HUES48 (cell line): ENCODE results near the gene STARD3.

Experiments
- H3K27ac ChIP-seq: one replicate; pipeline ENCODE4 v1.7.0; 2013; ENCODE audit warnings: low read depth, low read length, inconsistent platforms
- H3K27me3 ChIP-seq: 2 replicates; pipeline ENCODE4 v1.6.1; 2013; ENCODE audit warnings: mild to moderate bottlenecking, low read length; ENCODE audit not compliant: control insufficient read depth, insufficient read depth
- H3K36me3 ChIP-seq: 2 replicates; pipeline ENCODE4 v1.6.1; 2013; ENCODE audit warnings: low read length; ENCODE audit not compliant: control insufficient read depth, insufficient read depth
- H3K4me1 ChIP-seq: 2 replicates; pipeline ENCODE4 v1.6.1; 2013; ENCODE audit warnings: mild to moderate bottlenecking, low read length; ENCODE audit not compliant: control insufficient read depth, insufficient read depth
- H3K4me3 ChIP-seq: 2 replicates; pipeline ENCODE4 v1.5.1; 2013; ENCODE audit warnings: mild to moderate bottlenecking, low read depth, low read length
- H3K9ac ChIP-seq: 2 replicates; pipeline ENCODE4 v1.6.1; 2013; ENCODE audit warnings: mild to moderate bottlenecking, low read depth, low read length, moderate library complexity
- H3K9me3 ChIP-seq: 2 replicates; pipeline ENCODE4 v1.6.1; 2013; ENCODE audit warnings: low read length; ENCODE audit not compliant: control insufficient read depth, insufficient read depth

The STARD3 gene

DNA sequence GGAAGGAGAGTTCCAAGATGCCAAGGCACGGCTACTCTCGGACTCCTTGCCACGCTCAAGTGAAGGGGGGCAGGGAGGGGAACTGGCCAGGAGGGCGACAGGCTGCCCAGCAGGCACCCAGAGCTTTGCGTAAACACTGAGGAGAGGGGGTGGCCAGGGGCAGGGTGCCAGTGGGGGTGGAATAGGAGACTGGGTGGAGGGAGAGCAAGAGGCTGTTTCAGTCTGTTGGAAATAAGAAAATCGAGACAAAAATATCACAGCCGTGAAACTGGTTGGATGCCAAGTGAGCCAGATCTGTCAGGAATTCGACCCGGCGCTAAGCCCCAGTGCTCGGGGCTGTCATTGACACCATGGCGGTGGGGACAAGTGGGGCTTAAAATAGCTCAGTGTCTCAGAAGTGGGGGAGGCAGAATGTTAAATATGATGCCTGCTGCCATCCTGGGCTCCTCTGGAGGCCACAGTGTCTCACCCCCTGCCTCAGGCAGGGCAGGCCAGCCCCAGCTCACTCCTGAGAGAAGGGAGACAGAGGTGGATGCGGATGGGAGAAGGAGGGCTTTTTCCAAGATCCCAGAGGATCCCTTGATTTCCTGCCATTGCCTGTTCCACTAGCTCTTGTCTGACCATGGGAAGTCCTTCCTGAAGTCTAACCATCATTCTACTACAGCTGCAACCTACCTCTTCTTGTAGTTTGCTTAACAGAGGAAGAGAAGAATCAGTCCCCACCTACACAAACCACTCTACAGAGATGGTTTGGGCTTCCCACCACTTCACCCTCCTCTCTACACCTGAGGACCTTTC is 40.8 kb downstream of the STARD3 start:
- H3K27me3 ChIP-seq = no peaks in the 10 kb centered on the region
- H3K9me3 ChIP-seq = no peaks in the 10 kb centered on the region
- H3K36me3 ChIP-seq = peaks cover 32% of the 10 kb centered on the region
- H3K4me1 ChIP-seq = 0 out of 2 replicates have a peak, but pooled peaks cover 10% of the 10 kb centered on the region
- H3K9ac ChIP-seq = no peak overlapping the region
- H3K27ac ChIP-seq = no peak overlapping the region
- H3K4me3 ChIP-seq = no peak overlapping the region

DNA sequence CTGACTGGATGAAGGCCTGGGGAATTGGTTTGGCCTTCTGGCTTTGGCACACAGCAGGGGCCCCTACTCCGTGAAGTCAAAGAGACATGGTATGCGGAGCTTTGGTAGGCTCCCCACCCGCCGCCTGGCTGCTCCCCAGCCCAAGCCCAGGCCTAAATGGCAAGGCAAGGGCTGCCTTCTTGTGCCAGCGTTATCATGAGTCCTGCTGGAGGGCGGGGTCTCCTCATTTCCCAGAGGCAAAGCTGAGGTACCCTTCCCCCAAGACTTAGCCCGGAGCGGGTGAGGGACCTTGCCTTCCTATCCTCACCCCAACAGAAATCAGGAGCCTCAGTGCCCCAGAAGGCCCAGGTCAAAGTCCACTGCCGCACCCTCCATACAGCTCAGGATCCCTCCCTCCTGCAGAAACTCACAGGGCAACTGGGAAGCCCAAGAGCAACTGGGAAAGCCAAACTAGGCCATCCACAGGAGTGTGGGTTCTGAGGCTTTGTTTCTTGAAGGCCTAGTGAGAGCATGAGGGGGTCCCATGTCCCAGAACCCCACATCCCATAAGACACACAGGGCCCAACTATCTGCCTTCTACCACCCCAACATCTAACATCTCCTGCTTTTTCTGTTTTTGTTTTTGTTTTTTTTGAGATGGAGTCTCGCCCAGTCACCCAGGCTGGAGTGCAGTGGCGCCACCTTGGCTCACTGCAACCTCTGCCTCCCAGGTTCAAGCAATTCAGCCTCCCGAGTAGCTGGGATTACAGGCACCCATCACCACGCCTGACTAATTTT is 41.6 kb downstream of the STARD3 start:
- Histone ChIP-seq H3K9ac (no peak overlapping the region), H3K4me1 (0 out of 2 replicates have a peak, but pooled peaks cover 10% of the 10 kb centered on the region), H3K27ac (no peak overlapping the region), H3K27me3 (no peaks in the 10 kb centered on the region), H3K4me3 (no peak overlapping the region), H3K36me3 (peaks cover 38% of the 10 kb centered on the region), H3K9me3 (no peaks in the 10 kb centered on the region)

DNA sequence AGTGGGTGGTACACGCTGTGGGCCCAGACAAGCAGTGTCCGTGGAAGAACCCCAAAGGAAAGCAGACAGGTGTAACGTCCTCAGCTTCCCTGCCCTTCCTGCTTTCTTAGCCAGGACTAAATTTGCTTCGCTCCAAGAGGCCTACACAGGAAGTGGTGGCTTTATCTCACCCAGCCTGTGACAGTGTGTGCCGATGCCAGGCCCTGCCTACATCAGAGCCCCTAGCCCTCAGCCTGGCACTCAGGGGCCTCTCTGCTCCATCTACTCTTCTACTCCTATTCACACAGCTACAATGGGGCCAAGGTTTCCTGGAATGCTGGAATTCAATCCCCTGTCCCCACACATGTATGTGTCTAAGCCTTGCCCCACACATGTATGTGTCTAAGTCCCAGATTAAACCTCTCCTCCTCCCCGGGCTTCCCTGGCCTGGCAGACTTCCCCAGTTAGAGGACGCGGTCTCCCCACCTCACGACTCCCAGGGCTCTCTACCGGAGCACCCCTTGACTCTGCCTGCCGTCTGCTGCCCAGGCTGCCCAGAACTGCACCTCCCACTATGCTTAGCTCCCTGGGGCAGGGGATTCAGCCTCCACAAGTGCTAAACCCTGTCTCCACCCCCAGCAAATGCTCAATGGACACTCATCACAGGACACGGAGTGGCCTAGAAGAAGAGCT is 42.7 kb downstream of the STARD3 start:
- Histone ChIP-seq H3K4me1 (0 out of 2 replicates have a peak, but pooled peaks cover 10% of the 10 kb centered on the region), H3K9ac (no peak overlapping the region), H3K27me3 (no peaks in the 10 kb centered on the region), H3K36me3 (peaks cover 45% of the 10 kb centered on the region), H3K9me3 (no peaks in the 10 kb centered on the region), H3K27ac (no peak overlapping the region), H3K4me3 (no peak overlapping the region)

DNA sequence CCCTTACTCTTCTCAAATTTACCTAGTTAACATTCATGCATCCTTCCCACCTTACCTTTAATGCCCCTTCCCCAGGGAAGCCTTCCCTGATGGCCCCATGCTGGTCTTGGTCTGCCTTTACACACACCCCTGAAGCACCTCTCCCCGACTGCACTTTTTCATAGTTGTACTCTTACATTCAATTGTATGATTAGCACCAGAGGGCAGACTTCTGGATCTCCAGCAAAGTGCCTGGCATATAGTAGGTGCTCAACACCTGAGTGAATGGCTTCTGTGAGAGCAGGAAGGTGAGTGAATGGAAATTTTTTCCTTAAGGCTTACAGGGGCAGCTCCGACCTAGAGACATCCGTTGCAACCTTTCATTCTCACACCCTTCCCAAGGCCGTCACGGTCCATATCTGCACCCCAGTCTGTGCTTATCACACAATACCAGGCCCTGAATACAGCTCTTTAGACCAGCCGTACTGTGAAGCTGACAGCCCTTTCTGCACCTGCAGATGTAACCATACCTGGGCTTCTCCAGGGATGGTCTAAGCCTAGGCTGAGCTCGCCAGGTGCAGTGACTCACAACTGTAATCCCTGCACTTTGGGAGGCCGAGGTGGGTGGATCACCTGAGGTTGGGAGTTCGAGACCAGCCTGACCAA is 46.5 kb downstream of the STARD3 start:
- Histone ChIP-seq H3K4me3 (no peak overlapping the region), H3K9ac (no peak overlapping the region), H3K27ac (no peak overlapping the region), H3K36me3 (peaks cover 36% of the 10 kb centered on the region), H3K27me3 (no peaks in the 10 kb centered on the region), H3K4me1 (peaks cover 11% of the 10 kb centered on the region), H3K9me3 (no peaks in the 10 kb centered on the region)

DNA sequence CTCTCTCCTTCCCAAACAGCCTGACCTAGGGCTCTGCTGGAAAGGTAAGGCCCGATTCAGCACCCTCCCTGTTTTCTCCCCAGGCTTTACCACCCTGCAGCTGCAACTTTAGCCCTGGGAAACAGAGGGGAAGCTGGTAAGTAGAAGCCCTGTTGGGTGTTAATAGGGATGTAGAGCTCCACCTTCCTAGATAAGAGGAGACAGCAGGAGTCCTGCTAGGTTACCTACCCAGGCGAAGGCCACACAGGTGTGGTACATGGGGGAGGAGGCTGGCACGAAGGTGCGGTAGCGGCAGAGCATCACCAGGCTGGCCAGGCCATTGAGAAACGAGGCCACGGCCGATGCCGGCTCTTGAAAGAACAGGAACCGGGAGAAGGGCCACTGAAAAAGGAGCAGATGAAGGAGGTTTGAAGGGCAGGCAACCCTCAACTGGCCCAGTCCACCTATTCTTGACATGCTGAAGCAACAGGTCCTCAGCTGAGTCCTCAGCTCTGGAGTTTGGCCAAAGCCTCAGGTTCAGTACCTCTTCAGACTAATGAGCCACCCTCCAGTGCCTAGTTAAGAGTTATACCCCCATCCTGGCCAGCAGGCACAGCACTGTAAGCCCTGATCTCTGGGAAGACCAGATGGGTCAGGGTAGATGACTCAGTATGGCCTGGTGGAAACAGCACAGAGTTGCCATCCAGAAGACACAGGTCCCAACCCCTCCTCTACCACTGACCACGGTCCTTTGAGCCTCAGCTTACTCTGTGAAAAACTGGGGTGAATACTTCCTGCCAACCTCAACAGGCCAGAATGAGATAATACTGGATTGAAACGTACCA is 47.6 kb downstream of the STARD3 start:
- no peaks in the 10 kb centered on the region for H3K27me3 ChIP-seq
- peaks cover 17% of the 10 kb centered on the region for H3K4me1 ChIP-seq
- no peaks in the 10 kb centered on the region for H3K9me3 ChIP-seq
- no peak overlapping the region for H3K9ac ChIP-seq
- no peak overlapping the region for H3K4me3 ChIP-seq
- H3K36me3 ChIP-seq = peaks cover 33% of the 10 kb centered on the region
- no peak overlapping the region for H3K27ac ChIP-seq

- peak overlapping the region; percentile 92 for H3K4me3 ChIP-seq
- peaks cover 31% of the 10 kb centered on the region for H3K4me1 ChIP-seq
- H3K9me3 ChIP-seq = no peaks in the 10 kb centered on the region
- no peaks in the 10 kb centered on the region for H3K27me3 ChIP-seq
- peak overlapping the region; percentile 100 for H3K27ac ChIP-seq
- peaks cover 21% of the 10 kb centered on the region for H3K36me3 ChIP-seq
- H3K9ac ChIP-seq = no peak overlapping the region
These were observed 50.2 kb downstream of the STARD3 start for GRCh38 chr17:39687101-39687545.

GRCh38 chr17:39687546-39688474 is 50.9 kb downstream of the STARD3 start, which contains the start of gene PGAP3:
TSS of gene PGAP3 (minus strand) at chr17:39688057. CDS start at chr17:39688014, 43 bp downstream.
- Histone ChIP-seq H3K9me3 (no peaks in the 10 kb centered on the region), H3K4me1 (peaks cover 31% of the 10 kb centered on the region), H3K9ac (peak within 1 kb of the TSS; percentile 81), H3K27me3 (no peaks in the 10 kb centered on the region), H3K4me3 (peak within 1 kb of the TSS; percentile 92), H3K36me3 (peaks cover 21% of the 10 kb centered on the region), H3K27ac (peak within 1 kb of the TSS; percentile 100)

DNA sequence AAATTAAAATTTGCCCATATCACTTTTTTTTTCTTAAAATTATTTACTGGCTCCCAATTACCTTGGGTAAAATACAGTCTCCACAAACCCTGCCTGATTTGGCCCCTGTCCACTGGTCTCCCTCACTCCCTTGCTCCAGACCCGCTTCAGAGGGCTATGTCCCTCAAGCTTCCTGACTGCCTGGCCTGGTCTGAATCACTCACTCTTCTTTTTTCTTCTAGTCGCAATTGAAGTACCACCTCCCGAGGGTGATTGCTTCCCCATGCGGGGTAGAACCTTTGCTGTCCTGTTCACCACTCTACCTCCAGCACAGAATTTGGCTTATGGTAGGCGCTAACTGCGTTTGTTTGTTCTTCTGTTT is 51.5 kb downstream of the STARD3 start:
- Histone ChIP-seq H3K9me3 (no peaks in the 10 kb centered on the region), H3K27me3 (no peaks in the 10 kb centered on the region), H3K27ac (peak overlapping the region; percentile 100), H3K4me3 (peak overlapping the region; percentile 92), H3K9ac (peak overlapping the region; percentile 81), H3K36me3 (peaks cover 16% of the 10 kb centered on the region), H3K4me1 (peaks cover 31% of the 10 kb centered on the region)

DNA sequence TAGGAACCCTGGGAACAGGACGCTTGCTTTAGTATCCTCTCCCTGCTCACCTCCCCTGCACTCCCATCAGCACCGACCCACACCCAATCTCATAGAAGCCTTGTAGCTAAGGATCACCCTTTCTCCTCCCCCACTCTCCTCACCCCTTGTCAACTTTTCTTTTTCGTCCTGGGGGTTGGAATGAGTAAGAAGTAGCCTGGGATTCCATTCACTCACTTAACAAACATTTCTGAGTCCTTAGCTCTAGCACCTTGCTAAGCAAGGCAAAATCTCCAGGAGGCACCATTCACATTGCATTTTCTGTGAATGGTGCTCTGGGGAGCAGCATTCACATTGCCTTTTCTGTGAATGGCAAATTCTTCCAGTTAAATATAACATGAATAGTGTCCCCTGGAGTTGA is 52.0 kb downstream of the STARD3 start:
- Histone ChIP-seq H3K9me3 (no peaks in the 10 kb centered on the region), H3K27me3 (no peaks in the 10 kb centered on the region), H3K36me3 (peaks cover 14% of the 10 kb centered on the region), H3K4me3 (peak overlapping the region; percentile 92), H3K27ac (peak overlapping the region; percentile 100), H3K4me1 (peaks cover 31% of the 10 kb centered on the region), H3K9ac (peak overlapping the region; percentile 81)
